Measurements from ENCODE around the gene ZNF74. TPM values are rescaled to one million over a fixed set of nuclear protein-coding genes. Genes with fewer than 3 reads are reported as not detected.

Gene ZNF74
- total and polyA plus RNA-seq, 10 of the 15 experiments (the other 5 are each of a cell fraction or from before 2014, with no cell fraction given) = 0.37 to 9.3 (median 5.1) TPM

DNA sequence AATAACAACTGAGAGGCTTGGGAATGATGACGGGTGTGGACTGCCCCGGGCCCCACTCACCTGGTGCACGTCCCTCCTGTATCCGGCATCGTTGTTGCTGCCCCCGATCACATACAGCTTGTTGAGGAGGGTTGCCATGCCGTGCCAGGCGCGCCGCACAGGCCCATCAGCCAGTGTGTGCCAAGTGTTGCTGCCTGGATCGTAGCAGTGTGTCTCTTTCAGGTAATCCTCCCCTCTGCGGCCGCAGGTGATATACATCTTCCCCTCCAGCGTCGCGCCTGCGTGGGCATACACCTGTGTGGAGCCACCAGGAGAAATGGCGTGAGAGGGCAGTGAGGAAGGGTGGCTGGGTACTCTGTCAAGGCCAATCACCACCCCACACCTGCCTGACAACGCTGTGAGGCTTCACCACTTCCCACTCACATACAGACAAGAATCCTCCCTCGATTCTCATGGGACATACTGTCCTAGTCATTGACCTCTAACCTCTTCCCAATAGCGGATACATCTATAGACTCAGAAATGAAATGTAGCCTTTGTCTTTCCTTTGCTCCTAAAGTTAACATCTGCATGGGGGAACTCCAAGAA lies 52.5 kb downstream of the ZNF74 start (continued):
- TF ChIP-seq MYC (IDR thresholded peaks at IDR 0.05; ENCODE audit: insufficient read depth, insufficient read length, insufficient replicate concordance, low read length, severe bottlenecking) = no peak

GRCh38 chr22:20448630-20449029 lies 54.7 kb downstream of the ZNF74 start:
- CTCF ChIA-PET = interaction anchor here (0.8 kb wide), 1 partner anchor 15 kb away, joined by 3 read pairs; no protein-coding TSS in a partner anchor

More at GRCh38 chr22:20448630-20449029, 54.7 kb downstream of the ZNF74 start:
- Histone ChIP-seq H3K36me3 (ENCODE audit: control insufficient read depth in 2 of 2, insufficient read depth in 2 of 2, low read length in 1 of 2) (no peaks in the 10 kb centered on the region), H3K4me3 (no peak overlapping the region), H2AFZ (ENCODE audit: control insufficient read depth, low read depth, low read length) (no peak overlapping the region), H3K9ac (ENCODE audit: control insufficient read depth, insufficient read depth, low read length) (no peak overlapping the region), H4K20me1 (ENCODE audit: control insufficient read depth, insufficient read depth) (no peaks in the 10 kb centered on the region), H3K4me2 (ENCODE audit: control insufficient read depth, insufficient read depth) (no peak overlapping the region), H3K79me2 (ENCODE audit: control insufficient read depth, insufficient read depth, low read length) (no peaks in the 10 kb centered on the region), H3K27ac (ENCODE audit: control insufficient read depth, insufficient read depth) (no peak overlapping the region), H3K4me1 (ENCODE audit: control insufficient read depth, insufficient read depth, low read length) (no peaks in the 10 kb centered on the region), H3K9me3 (replicated peaks; ENCODE audit: control insufficient read depth, insufficient read depth, low read length) (no peaks in the 10 kb centered on the region), H3K27me3 (replicated peaks in 1 of 2; ENCODE audit: control insufficient read depth in 2 of 2, insufficient read depth in 2 of 2, low read length in 1 of 2) (no peaks in the 10 kb centered on the region)
- POLR2A ChIA-PET = no interaction called here
- in situ Hi-C loops (cut with MboI) (no loop called here), intact Hi-C loops (cut with micrococcal nuclease; ENCODE audit: unreplicated experiment) (no loop called here)
- RAD21 ChIA-PET (ENCODE audit: unreplicated experiment) = no interaction called here
- FAIRE-seq (no peak), DNase-seq (ENCODE audit: low read depth, low spot score) (no peak), ATAC-seq (no peak)
- no TSS peak for BruUV-seq (replicated peaks)
- TF ChIP-seq CREM (IDR thresholded peaks at IDR 0.05; ENCODE audit: low read depth) (no peak), IKZF2 (IDR thresholded peaks at IDR 0.05) (no peak), RAD51 (IDR thresholded peaks at IDR 0.05) (no peak), TARDBP (IDR thresholded peaks at IDR 0.05; ENCODE audit: borderline replicate concordance) (no peak), NR2F1 (conservative IDR thresholded peaks at IDR 0.05) (no peak), SUPT20H (IDR thresholded peaks at IDR 0.05; ENCODE audit: borderline replicate concordance, control insufficient read depth, low read depth, low read length) (no peak), MTA2 (IDR thresholded peaks at IDR 0.05; ENCODE audit: low read depth) (no peak), ZNF217 (IDR thresholded peaks at IDR 0.05) (no peak), YBX1 (IDR thresholded peaks at IDR 0.05) (no peak), ZBTB11 (CRISPR knock-in tag; IDR thresholded peaks at IDR 0.05) (no peak), MEF2A (IDR thresholded peaks at IDR 0.05; ENCODE audit: insufficient read depth, low read depth, low read length) (no peak)
- TF ChIP-seq, protein P1, sequence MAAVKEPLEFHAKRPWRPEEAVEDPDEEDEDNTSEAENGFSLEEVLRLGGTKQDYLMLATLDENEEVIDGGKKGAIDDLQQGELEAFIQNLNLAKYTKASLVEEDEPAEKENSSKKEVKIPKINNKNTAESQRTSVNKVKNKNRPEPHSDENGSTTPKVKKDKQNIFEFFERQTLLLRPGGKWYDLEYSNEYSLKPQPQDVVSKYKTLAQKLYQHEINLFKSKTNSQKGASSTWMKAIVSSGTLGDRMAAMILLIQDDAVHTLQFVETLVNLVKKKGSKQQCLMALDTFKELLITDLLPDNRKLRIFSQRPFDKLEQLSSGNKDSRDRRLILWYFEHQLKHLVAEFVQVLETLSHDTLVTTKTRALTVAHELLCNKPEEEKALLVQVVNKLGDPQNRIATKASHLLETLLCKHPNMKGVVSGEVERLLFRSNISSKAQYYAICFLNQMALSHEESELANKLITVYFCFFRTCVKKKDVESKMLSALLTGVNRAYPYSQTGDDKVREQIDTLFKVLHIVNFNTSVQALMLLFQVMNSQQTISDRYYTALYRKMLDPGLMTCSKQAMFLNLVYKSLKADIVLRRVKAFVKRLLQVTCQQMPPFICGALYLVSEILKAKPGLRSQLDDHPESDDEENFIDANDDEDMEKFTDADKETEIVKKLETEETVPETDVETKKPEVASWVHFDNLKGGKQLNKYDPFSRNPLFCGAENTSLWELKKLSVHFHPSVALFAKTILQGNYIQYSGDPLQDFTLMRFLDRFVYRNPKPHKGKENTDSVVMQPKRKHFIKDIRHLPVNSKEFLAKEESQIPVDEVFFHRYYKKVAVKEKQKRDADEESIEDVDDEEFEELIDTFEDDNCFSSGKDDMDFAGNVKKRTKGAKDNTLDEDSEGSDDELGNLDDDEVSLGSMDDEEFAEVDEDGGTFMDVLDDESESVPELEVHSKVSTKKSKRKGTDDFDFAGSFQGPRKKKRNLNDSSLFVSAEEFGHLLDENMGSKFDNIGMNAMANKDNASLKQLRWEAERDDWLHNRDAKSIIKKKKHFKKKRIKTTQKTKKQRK (IDR thresholded peaks at IDR 0.05; ENCODE audit: low read depth, low read length) = no peak
- SMC1A ChIA-PET (ENCODE audit: uncharacterized antibody, unreplicated experiment) = no interaction called here
- 87% methylated on average over 5 of the region's 5 CpGs for WGBS (ENCODE audit: insufficient coverage, insufficient replicate concordance, low lambda C conversion rate, missing lambda C conversion rate)
